H9 (cell line): ENCODE data around the gene NGDN. TPM values are rescaled to one million over a fixed set of nuclear protein-coding genes. Genes with fewer than 3 reads are reported as not detected.

Source experiments
- DNase-seq: peaks from one replicate; pipeline ENCODE4 v3.0.0-alpha.2; 2017
- H2AFZ ChIP-seq: one replicate; pipeline ENCODE4 v1.6.1; 2013; ENCODE audit warnings: mild to moderate bottlenecking, low read length, control low read depth, moderate library complexity
- H2AK5ac ChIP-seq: 2 replicates; pipeline ENCODE4 v1.6.1; 2013; ENCODE audit warnings: low read length, control low read depth, mixed read lengths; ENCODE audit not compliant: insufficient read length
- H2BK120ac ChIP-seq: one replicate; pipeline ENCODE4 v1.6.1; 2013; ENCODE audit warnings: low read depth, mild to moderate bottlenecking, low read length, control low read depth, inconsistent platforms; ENCODE audit not compliant: poor library complexity, severe bottlenecking
- H2BK12ac ChIP-seq: 2 replicates; pipeline ENCODE4 v1.6.1; 2013; ENCODE audit warnings: low read length, control low read depth, mixed read lengths, low read depth; ENCODE audit not compliant: insufficient read length
- H2BK15ac ChIP-seq: 2 replicates; pipeline ENCODE4 v1.6.1; 2013; ENCODE audit warnings: low read depth, low read length, control low read depth
- H2BK20ac ChIP-seq: one replicate; pipeline ENCODE4 v1.6.1; 2013; ENCODE audit warnings: low read depth, mild to moderate bottlenecking, low read length, control low read depth, inconsistent platforms; ENCODE audit not compliant: poor library complexity, severe bottlenecking
- H2BK5ac ChIP-seq: 2 replicates; pipeline ENCODE4 v1.6.1; 2013; ENCODE audit warnings: low read length, control low read depth, mixed read lengths; ENCODE audit not compliant: insufficient read length
- H3K14ac ChIP-seq: 2 replicates; pipeline ENCODE4 v1.6.1; 2013; ENCODE audit warnings: low read length, control low read depth; ENCODE audit not compliant: insufficient read depth
- H3K18ac ChIP-seq: 2 replicates; pipeline ENCODE4 v1.6.1; 2013; ENCODE audit warnings: low read depth, mild to moderate bottlenecking, mixed read lengths, low read length, control low read depth; ENCODE audit not compliant: insufficient read length
- H3K23ac ChIP-seq: 2 replicates; pipeline ENCODE4 v1.6.1; 2013; ENCODE audit warnings: low read length, control low read depth, mixed read lengths, low read depth; ENCODE audit not compliant: insufficient read length
- H3K23me2 ChIP-seq: 2 replicates; pipeline ENCODE4 v1.6.1; 2013; ENCODE audit warnings: low read depth, mild to moderate bottlenecking, mixed read lengths, low read length, control low read depth; ENCODE audit not compliant: insufficient read length, poor library complexity, severe bottlenecking
- H3K27ac ChIP-seq: 2 replicates; pipeline ENCODE4 v1.5.1; 2013; ENCODE audit warnings: low read length, control low read depth, mixed read lengths, low read depth; ENCODE audit not compliant: insufficient read length
- H3K27me3 ChIP-seq: 2 replicates; pipeline ENCODE4 v1.6.1; 2013; ENCODE audit warnings: low read length, control low read depth, inconsistent platforms; ENCODE audit not compliant: insufficient read depth
- H3K4ac ChIP-seq: 2 replicates; pipeline ENCODE4 v1.6.1; 2013; ENCODE audit warnings: low read depth, mild to moderate bottlenecking, control low read depth, inconsistent platforms, low read length, moderate library complexity
- H3K4me1 ChIP-seq: 2 replicates; pipeline ENCODE4 v1.6.1; 2013; ENCODE audit warnings: low read length, control low read depth, inconsistent platforms; ENCODE audit not compliant: insufficient read depth
- H3K4me2 ChIP-seq: 2 replicates; pipeline ENCODE4 v1.6.1; 2013; ENCODE audit warnings: low read length, control low read depth, mixed read lengths; ENCODE audit not compliant: insufficient read length, insufficient read depth
- H3K56ac ChIP-seq: 2 replicates; pipeline ENCODE4 v1.6.1; 2013; ENCODE audit warnings: low read depth, mild to moderate bottlenecking, mixed read lengths, low read length, control low read depth; ENCODE audit not compliant: insufficient read length
- H3K79me1 ChIP-seq: 2 replicates; pipeline ENCODE4 v1.6.1; 2013; ENCODE audit warnings: low read depth, mild to moderate bottlenecking, moderate library complexity, low read length, control low read depth, inconsistent platforms; ENCODE audit not compliant: insufficient read depth, poor library complexity, severe bottlenecking
- H3K79me2 ChIP-seq: 2 replicates; pipeline ENCODE4 v1.6.1; 2013; ENCODE audit warnings: low read length, control low read depth, inconsistent platforms; ENCODE audit not compliant: insufficient read depth
- H3K9ac ChIP-seq: 2 replicates; pipeline ENCODE4 v1.6.1; 2013; ENCODE audit warnings: low read length, control low read depth, mixed read lengths; ENCODE audit not compliant: insufficient read length; ENCODE audit errors: extremely low read depth
- H3K9me3 ChIP-seq: one replicate; pipeline ENCODE4 v1.6.1; 2013; ENCODE audit warnings: low read depth, low read length, inconsistent platforms; ENCODE audit not compliant: control insufficient read depth
- H3T11ph ChIP-seq: one replicate; pipeline ENCODE4 v1.6.1; 2013; ENCODE audit warnings: mild to moderate bottlenecking, low read length, control low read depth, inconsistent platforms
- H4K20me1 ChIP-seq: one replicate; pipeline ENCODE4 v1.6.1; 2013; ENCODE audit not compliant: control insufficient read depth, insufficient read length, insufficient read depth
- H4K5ac ChIP-seq: 2 replicates; pipeline ENCODE4 v1.6.1; 2013; ENCODE audit warnings: low read depth, mild to moderate bottlenecking, mixed read lengths, low read length, control low read depth; ENCODE audit not compliant: insufficient read length
- H4K8ac ChIP-seq: replicated peaks from 2 replicates; pipeline ENCODE4 v1.6.1; 2013; ENCODE audit warnings: low read length, control low read depth, mixed read lengths, low read depth; ENCODE audit not compliant: insufficient read length
- H4K91ac ChIP-seq: 2 replicates; pipeline ENCODE4 v1.6.1; 2013; ENCODE audit warnings: low read depth, mild to moderate bottlenecking, moderate library complexity, mixed read lengths, low read length, control low read depth; ENCODE audit not compliant: insufficient read length
- H3K27ac Mint-ChIP-seq, 3 experiments: 2 replicates in 2 of 3; 3 replicates in 1 of 3; pipeline ENCODE4 v1.8.0; 2020 to 2021; ENCODE audit warnings: mixed read lengths in 3 of 3, mild to moderate bottlenecking in 1 of 3, moderate library complexity in 1 of 3
- H3K27me3 Mint-ChIP-seq: 2 replicates; pipeline ENCODE4 v1.8.0; 2021; ENCODE audit warnings: low read depth, mild to moderate bottlenecking, moderate library complexity, mixed read lengths
- H3K36me3 Mint-ChIP-seq, 3 experiments: 2 replicates in 2 of 3; 3 replicates in 1 of 3; pipeline ENCODE4 v1.8.0; 2020 to 2021; ENCODE audit warnings: low read depth in 3 of 3, mixed read lengths in 3 of 3; ENCODE audit not compliant: insufficient read depth in 1 of 3
- H3K4me1 Mint-ChIP-seq, 2 experiments: 2 replicates each; pipeline ENCODE4 v1.8.0; 2020; ENCODE audit warnings: mixed read lengths in 2 of 2
- H3K4me3 Mint-ChIP-seq, 2 experiments: 2 replicates in 1 of 2; 3 replicates in 1 of 2; pipeline ENCODE4 v1.8.0; 2020 to 2021; ENCODE audit warnings: mild to moderate bottlenecking in 2 of 2, mixed read lengths in 2 of 2, moderate library complexity in 1 of 2
- H3K9me3 Mint-ChIP-seq, 2 experiments: 2 replicates in 1 of 2; 3 replicates in 1 of 2; pipeline ENCODE4 v1.8.0; 2020; ENCODE audit warnings: mild to moderate bottlenecking in 2 of 2, mixed read lengths in 2 of 2, moderate library complexity in 1 of 2
- CTCF ChIP-seq: fragments of 200-600 bp; sonication (generic); conservative IDR thresholded peaks from 3 replicates; pipeline ENCODE4 v1.8.0; 2021; ENCODE audit warnings: antibody characterized with exemption, mild to moderate bottlenecking
- WGBS: extraction: QIAGEN DNeasy Blood & Tissue Kit; methylation state at CpG from one replicate; pipeline ENCODE4 v1.1.7; 2013; ENCODE audit warnings: missing lambda C conversion rate, low lambda C conversion rate, mixed read lengths; ENCODE audit not compliant: insufficient read length; ENCODE audit errors: extremely low coverage; 5-methylcytosine and 5-hydroxymethylcytosine counted together
- total RNA-seq: library from RNA; stranded (reverse); gene quantifications from 2 replicates; pipeline ENCODE4 v1.2.1, GENCODE V29; 2021

The NGDN gene
- total RNA-seq, 1 experiment from 2014 or later, result 53.1 TPM

- no peaks in the 10 kb centered on the region; the same call in 1 of the 2 replicates for H3K27me3 ChIP-seq
- H2BK12ac ChIP-seq, result no peak overlapping the region
- H4K20me1 ChIP-seq, result no peaks in the 10 kb centered on the region
- H3K79me1 ChIP-seq, result no peaks in the 10 kb centered on the region
- WGBS, result no CpG with 5 or more reads among the region's 15 CpGs
- peak; percentile 27 for DNase-seq
- H3K27ac Mint-ChIP-seq, result peak overlapping the region in 2 of 3 experiments; percentile 22 to 72; a peak in 2 of 7 replicates
- H4K91ac ChIP-seq, result no peak overlapping the region
- no peak overlapping the region for H2BK15ac ChIP-seq
- no peak overlapping the region for H3K9ac ChIP-seq
- H3K23me2 ChIP-seq, result no peaks in the 10 kb centered on the region
- no peak for TF ChIP-seq CTCF
- H3K56ac ChIP-seq, result no peak overlapping the region
- no peak overlapping the region for H4K5ac ChIP-seq
- H3K27me3 Mint-ChIP-seq, result peaks cover 51% of the 10 kb centered on the region
- H3K4ac ChIP-seq, result no peak overlapping the region
- no peak overlapping the region for H3K23ac ChIP-seq
- H3K4me1 Mint-ChIP-seq, result peaks cover 40 to 49% of the 10 kb centered on the region in 2 experiments
- H3K27ac ChIP-seq, result no peak overlapping the region
- H3K9me3 Mint-ChIP-seq, result no peaks in the 10 kb centered on the region; a peak in 1 of 5 replicates
- no peak overlapping the region for H2BK5ac ChIP-seq
- peak overlapping the region; percentile 70 for H3K14ac ChIP-seq
- peak overlapping the region; percentile 56 for H3K18ac ChIP-seq
- H3K4me3 Mint-ChIP-seq, result no peak overlapping the region
- H3K4me1 ChIP-seq, result no peaks in the 10 kb centered on the region
- H3K9me3 ChIP-seq, result no peaks in the 10 kb centered on the region
- H3K36me3 Mint-ChIP-seq, result no peaks in the 10 kb centered on the region
- no peak overlapping the region for H2BK120ac ChIP-seq
- peak overlapping the region; percentile 52 for H2AFZ ChIP-seq
- H2BK20ac ChIP-seq, result no peak overlapping the region
- H4K8ac ChIP-seq, result no peak overlapping the region
- H3K79me2 ChIP-seq, result no peaks in the 10 kb centered on the region
- H2AK5ac ChIP-seq, result no peak overlapping the region
- H3T11ph ChIP-seq, result no peak overlapping the region
- H3K4me2 ChIP-seq, result no peak overlapping the region
Measured at GRCh38 chr14:23438101-23438971, 31.2 kb upstream of the NGDN start.
